MM.1S (cell line): Measurements from ENCODE around the gene CDAN1.

ENCODE experiments used
- EZH2 ChIP-seq: fragments of 300-600 bp; sonication (generic); optimal IDR thresholded peaks from 2 replicates; pipeline ENCODE3; 2017; ENCODE audit warnings: low read depth, mild to moderate bottlenecking, antibody characterized with exemption, low read length, mixed read lengths
- TF ChIP-seq, protein P1 (sequence below): fragments of 300-600 bp; sonication (generic); IDR thresholded peaks from 2 replicates; pipeline ENCODE4 v1.5.1; 2016; ENCODE audit warnings: antibody characterized with exemption, low read length, mixed read lengths

DNA sequence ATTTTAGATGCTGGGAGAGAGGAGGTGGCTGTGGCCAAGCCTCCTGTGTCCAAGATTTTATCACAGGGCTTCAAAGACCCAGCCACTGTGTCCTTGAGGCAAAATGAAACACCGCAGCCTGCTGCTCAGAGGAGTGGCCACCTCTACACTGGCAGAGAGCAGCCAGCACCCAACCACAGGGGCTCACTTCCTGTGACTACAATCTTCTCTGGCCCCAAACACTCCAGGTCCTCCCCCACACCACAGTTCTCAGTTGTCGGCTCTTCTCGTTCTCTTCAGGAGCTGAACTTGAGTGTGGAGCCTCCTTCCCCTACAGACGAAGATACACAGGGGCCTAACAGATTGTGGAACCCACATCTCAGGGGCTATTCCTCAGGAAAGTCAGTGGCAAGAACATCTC lies 45.6 kb downstream of the CDAN1 start:
- TF ChIP-seq, protein P1, sequence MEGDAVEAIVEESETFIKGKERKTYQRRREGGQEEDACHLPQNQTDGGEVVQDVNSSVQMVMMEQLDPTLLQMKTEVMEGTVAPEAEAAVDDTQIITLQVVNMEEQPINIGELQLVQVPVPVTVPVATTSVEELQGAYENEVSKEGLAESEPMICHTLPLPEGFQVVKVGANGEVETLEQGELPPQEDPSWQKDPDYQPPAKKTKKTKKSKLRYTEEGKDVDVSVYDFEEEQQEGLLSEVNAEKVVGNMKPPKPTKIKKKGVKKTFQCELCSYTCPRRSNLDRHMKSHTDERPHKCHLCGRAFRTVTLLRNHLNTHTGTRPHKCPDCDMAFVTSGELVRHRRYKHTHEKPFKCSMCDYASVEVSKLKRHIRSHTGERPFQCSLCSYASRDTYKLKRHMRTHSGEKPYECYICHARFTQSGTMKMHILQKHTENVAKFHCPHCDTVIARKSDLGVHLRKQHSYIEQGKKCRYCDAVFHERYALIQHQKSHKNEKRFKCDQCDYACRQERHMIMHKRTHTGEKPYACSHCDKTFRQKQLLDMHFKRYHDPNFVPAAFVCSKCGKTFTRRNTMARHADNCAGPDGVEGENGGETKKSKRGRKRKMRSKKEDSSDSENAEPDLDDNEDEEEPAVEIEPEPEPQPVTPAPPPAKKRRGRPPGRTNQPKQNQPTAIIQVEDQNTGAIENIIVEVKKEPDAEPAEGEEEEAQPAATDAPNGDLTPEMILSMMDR: no peak
- TF ChIP-seq EZH2: no peak
